ENCODE data around the gene NR2F1-AS1.
"Not testable (repeated sequence)": the region's sequence is repeated elsewhere in the genome, so short reads cannot be mapped to it uniquely, and the experiment has no call there.

Gene NR2F1-AS1

DNA sequence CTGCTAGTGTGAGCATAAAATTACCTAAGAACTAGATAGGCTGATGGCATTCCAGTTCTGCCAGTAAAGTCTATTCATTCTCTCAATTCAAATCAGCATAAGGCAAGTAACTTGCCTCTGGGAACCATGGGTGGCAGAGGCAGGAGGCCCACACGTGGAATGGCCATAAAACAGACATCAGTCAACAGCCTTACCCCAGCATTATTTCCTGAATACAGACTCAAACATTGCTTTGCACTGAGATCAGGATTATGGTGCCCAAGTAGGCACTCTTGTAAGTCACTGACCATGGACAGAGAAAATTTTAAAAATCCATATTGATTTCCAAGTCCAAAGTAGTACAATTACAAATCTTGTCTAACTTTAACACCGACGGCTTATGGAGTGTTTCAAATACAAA is 157.7 kb downstream of the NR2F1-AS1 start:
- no peak for DNase-seq

DNA sequence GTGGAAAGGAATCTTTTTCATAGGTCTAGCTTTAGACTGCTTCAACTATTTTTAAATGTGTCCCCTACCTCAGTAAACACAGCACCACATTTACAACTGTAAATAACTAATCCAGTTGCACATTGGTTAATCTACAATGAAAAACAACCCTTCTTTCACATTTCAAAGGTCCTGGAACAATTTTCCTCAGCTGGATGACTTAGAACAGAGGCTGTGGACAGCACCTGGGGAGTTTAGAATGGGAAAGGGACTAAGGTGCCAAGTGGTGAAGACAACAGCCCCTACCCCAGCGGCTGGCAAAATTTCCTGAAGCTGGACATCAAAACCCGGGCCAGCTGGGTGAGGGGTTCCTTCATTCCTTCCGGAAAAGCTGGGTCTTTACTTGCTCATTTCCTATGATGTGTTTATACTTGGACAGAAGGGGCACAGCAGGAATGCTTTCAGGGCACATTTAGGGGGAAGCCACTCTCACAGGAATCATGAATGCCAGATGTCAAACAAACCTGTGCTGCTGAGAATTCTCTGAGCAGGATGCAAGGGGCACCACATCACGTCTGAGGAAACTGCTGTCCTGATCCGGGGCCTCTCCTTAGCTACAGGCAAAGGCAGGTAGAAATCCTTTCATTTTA is 158.3 kb downstream of the NR2F1-AS1 start:
- no peak for DNase-seq

DNA sequence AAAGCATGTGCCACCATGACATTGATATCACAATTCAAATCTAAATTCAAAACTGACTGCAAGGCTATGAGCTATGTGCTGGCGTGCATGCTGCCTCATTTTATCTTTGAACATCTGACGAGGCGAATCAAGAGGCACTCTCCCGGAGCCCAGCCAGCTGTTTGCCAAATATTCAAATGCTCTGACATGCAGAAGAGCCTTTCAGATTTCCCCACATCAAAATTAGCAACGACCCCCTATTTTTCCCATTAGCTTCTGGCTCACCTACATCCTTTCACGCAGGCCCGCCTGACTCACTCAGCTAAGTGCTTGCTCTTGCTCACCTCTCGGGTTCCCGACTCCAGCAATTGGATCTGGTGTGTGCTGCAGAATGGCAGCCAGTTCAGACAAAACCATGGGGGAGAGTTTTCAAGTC is 159.0 kb downstream of the NR2F1-AS1 start:
- DNase-seq: no peak

DNA sequence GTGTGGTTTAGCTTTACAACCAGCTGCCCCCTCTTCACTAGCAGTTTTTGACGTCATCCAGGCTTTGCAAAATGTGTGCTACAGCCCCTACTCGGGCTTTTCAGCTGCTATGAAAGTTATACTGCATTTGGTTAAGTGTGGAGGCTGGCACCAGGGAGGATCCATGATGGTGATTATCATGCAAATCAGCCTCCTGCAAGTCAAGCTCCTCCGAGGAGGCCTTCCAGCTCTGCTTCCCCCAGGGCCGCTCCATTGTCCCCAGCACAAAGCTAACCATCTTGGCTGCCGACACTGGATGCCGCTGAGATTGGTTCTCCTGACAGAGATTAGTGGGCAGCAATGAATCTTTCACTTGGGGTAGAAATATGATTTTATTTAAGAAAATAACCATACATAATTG is 159.6 kb downstream of the NR2F1-AS1 start:
- no peak for DNase-seq

DNA sequence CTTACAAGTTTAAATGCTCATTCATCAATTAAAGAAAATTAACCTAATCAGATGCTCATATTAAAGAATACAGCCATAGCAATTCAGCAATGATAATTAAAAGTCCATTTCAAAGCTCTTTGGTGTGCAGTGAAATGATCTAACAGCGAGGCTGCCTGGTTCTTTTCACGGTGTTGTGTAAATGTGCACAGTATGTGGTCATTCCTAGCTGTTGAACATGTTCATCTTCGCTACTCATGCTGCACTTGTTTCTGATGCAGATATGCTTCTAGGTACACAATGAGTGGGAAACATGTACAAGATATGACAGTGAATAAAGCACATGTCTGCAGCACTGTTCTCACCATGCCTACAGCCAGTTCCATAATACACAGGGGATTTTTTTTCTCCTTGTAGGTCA is 163.5 kb downstream of the NR2F1-AS1 start:
- no peak for DNase-seq

DNA sequence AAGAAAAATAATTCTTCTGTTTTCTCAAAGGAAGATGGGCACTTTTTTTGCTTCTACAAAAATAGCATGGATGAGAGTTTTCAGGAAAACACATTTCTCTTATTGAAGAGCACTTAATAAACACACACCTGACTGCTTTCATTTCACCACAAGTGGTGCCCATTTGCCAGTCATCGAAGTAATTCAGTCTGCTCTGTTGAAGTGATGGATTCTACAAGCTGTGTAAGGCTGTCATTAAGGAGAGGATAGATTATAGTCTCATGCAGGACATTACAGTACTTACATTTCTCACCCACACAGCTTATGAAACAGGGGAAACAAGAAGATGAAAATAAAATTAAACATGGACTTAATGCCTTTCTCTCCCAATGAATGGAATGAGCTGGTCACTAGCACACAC is 165.2 kb downstream of the NR2F1-AS1 start:
- DNase-seq: no peak

DNA sequence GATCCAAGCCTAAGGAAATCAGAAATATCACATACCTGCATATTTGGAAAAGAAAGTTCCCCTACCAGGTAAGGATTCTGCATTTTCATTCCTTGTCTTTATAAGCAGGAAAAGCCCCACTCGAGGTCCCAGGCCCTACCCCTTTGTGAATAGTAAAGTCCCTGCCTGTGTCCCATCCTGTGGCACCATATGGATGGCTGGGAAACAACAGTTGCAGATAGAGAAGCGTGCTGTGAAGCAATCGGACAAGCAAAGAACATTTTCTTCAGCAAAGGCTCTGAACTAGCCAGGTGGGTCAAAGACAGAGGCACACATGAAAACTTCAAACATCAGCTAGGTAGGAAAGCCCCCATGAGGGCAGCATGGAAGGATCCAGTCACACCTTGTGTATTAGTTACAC is 169.3 kb downstream of the NR2F1-AS1 start:
- no peak for DNase-seq

DNA sequence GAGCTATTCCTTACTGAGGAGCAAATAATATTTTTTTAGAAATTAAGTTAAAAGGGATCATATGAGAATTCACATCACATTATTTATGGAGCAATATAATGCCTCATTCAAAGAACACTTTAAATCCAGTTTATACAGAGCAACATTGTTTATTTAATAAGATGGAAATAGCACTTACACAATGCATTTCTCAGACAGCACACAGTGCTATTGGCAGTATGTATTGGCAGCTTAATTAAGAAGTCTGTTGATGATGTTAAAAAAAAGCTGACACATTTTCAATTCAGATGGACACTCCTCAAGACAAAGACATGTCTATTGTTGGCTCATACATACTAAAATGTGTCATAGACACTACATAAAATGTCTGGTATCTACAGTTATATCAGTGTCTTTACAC is 171.3 kb downstream of the NR2F1-AS1 start:
- no peak for DNase-seq

DNA sequence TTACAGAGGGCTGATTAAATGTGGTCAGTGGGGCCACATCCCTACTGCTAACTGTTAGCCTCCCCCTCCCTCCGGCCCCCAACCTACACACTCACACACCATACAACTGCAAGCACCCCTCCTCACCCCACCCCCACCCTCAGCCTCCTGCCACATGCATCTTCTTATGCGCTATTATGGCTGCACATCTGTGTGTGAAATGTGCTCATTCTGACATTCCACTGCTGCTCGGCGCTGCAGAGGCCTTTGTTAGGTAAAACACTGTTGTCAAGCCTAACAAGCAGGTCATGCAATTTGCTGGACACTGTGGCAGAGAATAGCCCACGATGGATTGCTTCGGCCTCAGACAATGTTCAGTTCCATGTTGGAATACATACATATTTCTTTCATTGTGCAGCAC is 173.6 kb downstream of the NR2F1-AS1 start:
- no peak for DNase-seq

DNA sequence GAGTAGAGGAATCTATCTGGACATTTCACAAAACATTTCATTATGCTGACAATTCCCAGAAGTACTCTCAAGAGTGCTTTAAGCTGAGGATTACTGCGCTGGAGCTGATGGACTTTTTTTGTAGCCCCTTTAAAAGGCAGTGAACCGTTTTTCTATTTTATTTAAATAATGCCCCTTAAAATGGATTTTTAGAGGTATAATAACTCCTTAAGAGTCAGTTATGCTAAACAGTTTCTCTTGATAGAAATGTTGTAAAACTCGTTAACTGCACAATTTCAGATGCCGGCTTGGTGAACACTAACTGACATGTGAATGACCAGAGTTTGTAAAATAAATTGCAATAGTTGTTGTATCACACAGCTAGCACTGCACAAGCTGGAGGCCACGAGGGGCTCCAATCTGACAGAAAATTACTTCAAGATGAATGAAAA is 174.0 kb downstream of the NR2F1-AS1 start:
- no peak for DNase-seq

DNA sequence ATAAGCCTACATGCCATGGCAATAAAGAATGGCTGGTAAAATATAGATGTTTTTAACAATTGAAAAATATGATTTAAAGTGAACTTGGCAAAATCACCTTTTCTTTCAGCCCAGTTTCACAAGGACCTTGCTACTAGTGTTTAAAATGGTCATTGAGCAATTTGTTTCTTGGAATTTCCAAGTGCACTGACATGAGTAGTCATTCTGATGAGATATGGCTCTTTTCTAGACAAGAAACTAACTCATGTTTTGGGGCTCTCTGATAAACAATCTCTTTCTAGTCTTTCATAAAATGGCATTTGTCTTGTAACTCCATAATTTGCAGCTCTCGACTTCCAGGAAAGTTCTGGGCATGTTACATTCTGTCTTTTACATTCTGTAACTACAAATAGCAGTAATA is 176.8 kb downstream of the NR2F1-AS1 start:
- DNase-seq: no peak

DNA sequence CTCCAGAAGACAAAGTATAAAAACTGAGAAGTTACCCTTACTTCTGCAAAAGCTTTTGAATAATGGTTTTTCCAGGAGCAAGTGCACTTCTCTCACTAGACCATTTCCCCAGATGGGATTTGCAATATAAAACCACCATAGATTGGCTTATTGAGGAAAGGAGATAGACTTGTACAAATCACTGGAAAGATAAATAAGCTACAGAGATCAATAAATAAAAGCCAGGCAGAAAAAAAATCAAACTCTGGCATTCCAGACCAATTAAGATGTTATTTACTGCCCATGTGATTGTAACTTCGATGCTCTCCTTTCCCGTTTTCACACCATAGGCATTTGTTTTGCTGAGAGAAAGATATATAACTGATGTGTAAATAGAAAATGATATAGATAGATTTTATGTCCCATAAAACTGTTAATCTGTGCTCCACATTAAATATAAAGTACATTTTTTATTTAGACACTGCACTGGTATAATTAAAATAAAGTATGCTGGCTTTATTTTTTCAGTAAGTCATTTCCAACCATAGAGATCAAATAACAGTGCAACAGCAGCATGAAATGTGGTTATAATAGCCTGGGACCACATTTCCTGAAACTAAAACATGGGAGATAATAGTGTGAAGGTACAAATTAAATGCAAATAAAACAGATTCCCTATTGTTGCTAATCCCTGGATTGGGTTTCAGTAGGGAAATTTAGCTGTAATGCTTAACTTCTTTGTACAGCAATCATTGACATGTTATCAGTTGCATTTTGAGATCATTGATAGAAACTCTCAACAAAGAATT is 177.7 kb downstream of the NR2F1-AS1 start:
- DNase-seq: no peak

DNA sequence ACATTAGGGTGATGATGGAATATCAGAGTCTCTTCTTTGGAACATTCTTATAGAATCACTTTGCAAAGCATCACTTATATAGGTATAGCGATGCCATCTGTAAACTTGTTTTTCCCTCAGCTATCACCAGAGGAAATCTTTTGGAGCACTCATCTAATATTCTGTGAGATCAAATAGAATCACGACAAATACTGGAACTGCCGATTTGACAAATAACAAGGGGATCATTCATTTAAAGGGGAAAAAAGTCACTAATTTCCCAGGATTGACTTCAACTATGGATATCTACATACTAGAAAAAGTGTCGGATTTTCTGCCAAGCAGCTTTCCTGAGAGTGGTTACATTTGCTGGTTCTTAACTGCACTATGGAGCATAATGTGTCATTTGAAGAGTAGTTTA is 178.6 kb downstream of the NR2F1-AS1 start:
- DNase-seq: no peak

DNA sequence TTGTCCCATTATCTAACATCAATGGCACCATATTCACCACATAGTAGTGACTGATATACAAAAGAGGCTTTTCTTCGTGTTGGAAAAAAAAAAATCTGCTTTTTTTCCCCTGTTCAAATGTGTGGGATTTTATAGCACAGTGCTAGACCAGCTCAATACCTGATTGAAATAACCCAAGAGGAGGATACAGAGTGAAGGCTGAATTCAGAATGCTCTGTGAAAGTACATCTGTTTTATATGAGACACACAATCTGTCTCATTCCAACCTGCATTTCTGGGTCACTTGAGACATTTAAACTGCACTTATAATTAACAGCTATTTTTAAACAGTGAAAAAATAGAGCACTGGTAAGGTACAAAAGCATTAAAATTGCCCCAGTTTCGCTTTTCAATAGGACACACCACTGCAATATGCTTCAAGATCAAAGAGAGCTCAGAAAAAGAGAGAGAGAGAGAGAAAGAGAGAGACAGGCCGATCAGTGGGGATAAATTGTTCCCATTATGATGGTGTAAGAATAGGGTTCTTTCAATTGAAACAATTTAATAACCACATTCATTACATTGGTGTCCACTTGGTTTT is 179.3 kb downstream of the NR2F1-AS1 start:
- no peak for DNase-seq

DNA sequence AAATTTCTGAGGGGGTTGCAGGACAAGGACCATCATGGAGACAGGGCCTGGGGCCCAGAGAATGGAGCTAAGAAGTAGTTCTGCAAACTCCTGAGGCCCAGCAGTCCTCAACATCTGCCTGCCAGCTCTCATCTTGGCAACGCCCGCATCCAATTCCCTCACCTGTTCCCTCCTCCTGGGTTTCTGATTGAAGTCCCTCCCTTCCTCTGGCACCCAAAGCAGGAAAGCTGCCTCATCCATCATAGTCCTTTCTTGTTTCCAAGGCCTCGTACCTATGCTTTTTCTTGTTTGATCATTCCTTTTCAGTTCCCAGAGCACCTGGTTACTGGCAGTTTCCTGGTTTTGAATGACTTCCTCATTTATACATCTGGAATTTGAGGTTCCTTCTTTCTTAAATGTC is 181.3 kb downstream of the NR2F1-AS1 start:
- no peak for DNase-seq

DNA sequence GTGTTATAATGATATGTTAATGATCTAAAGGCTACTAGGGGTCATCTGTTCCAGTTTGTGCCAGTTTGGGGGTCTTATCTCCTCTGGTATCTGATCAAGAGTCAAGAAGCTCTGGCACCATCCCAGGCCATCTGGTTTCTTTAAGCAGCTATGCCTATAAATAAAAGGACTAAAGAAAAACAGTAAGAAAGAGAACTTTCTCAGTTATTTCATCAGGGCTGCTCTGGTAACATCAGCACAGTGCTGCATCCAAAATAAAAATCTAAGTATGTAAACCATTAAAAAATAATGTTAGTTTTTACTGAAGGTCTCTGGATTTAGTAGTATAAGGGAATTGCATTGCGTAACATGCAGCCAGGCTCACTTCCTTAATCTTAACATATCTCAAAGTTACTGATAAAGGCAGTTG is 185.0 kb downstream of the NR2F1-AS1 start:
- peak in 1 of 2 experiments; percentile 10 for DNase-seq

DNA sequence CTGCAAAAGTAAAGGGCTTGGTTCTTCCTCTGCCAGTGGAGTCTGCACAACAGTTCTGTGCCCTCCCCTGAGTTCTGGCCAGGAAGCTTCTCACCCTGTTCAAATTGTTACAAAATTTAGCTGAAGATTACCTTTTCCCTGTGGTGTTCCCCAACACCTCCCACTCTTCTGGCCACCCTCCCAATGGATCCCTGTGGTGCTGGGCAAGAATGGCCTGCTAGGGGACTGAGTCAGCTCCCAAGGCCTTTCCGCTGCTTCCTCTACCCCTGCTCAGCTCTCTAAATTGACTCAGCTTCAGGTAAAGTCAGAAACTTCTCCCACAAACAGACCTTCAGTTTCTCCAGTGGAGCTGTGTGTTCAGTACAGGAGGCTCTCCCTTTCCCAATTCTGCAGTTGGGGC is 186.0 kb downstream of the NR2F1-AS1 start:
- no peak for DNase-seq

DNA sequence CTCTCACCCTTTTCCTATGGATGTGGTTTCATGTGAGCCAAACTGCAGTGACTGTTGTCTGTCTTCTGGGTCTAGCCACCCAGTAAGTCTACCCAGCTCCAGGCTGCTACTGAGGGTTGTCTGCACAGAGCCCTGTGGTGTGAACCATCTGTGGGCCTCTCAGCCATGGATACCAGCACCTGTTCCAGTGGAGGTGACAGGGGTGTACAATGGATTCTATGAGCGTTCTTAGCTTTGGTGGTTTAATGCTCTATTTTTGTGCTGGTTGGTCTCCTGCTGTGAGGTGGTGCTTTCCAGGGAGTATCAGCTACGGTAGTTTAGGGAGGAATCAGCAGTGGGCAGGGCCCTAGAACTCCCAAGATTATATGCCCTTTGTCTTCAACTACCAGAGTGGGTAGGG is 186.7 kb downstream of the NR2F1-AS1 start:
- no peak for DNase-seq

DNA sequence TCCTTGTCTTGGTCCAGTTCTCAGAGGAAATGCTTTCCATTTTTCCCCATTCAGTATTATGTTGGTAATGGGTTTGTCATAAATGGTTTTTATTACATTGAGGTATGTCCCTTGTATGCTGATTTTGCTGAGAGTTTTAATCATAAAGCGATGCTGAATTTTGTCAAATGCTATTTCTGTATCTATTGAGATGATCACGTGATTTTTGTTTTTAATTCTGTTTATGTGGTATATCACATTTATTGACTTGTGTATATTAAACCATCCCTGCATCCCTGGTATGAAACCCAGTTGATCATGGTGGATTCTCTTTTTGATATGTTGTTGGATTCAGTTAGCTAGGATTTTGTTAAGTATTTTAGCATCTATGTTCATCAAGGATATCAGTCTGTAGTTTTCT is 189.8 kb downstream of the NR2F1-AS1 start:
- not testable (repeated sequence) for DNase-seq

DNA sequence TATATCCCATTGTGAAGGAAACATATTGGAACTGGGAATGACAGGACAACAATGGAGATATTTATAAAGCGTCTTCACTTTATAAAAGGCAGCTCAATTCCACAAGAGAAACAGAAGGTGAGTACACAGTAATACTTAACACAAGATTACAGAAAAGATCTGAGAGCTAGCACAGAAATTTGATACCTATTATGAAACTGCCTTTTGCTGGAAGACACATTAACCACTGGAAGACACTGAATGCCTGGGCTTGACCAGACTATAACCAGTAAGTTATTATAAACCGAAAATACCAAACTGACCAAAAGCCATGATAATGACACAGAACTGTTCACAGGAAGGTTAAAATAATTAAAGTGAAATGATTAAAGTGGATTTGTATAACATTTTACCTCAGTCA is 195.4 kb downstream of the NR2F1-AS1 start:
- DNase-seq: no peak

DNA sequence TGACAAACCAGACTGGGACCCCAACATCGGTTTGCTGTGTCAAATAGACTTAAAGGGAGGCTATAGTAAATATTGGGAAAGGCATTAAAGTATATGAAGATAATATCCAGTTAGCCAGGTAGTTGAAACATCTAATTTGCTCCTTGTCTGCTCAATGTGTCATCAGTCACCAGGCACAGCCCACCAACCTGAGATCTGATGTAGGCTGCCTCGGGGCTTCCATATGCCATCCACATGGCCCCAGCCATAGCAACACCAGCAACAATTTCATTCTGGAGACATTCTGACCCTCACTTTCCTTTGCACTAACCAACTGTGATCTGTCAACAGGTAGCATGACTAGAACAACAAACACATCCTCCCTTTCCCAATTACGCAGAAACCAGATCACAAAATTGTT is 196.0 kb downstream of the NR2F1-AS1 start:
- DNase-seq: no peak

DNA sequence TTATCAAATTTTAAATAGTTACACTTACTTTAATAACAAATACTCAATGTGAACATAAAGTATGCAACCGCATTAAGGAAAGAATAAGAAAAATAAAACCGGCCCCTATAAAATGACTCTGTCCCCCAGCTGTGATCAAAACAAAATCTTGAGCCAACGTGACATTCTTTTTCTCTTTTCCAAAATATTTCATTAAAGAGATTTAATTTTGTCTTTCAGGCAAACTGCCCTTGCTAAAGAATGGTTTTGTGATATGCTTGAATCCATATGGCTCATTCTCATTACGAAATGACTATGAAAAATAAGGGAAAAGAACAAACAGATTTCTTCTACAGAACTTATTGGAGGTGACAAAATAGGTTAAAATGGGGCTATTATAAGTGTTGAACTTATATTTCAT is 197.0 kb downstream of the NR2F1-AS1 start:
- DNase-seq: no peak

DNA sequence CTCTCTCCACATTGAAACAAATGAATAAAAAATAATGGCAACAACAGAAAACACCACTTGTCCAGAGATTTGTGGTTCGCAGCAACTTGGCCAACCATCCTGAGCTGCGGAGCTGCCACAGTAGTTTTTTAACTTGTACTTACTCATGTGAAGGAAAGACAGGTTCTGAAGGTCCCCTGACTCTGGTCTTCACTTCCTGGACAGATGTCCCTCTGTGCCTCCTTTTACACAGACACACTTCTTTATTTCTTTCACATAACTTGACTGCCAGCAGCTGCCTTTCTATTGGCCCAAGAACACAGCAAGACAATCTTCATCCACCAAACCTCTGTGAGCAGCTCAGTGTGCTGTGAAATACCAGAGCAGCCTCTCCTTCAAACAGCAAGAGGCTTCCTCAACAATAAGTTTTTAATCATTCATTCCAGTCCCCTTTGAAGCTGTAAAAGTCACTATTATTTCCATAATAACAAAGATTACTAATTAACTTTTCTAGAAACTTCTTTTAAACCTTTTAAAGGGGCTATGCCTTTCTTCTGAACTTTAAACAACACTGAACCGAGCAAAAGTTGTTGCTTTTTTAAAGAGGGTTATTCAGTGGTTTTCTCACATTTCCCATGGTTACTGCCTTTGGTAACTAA is 198.7 kb downstream of the NR2F1-AS1 start:
- DNase-seq: no peak

DNA sequence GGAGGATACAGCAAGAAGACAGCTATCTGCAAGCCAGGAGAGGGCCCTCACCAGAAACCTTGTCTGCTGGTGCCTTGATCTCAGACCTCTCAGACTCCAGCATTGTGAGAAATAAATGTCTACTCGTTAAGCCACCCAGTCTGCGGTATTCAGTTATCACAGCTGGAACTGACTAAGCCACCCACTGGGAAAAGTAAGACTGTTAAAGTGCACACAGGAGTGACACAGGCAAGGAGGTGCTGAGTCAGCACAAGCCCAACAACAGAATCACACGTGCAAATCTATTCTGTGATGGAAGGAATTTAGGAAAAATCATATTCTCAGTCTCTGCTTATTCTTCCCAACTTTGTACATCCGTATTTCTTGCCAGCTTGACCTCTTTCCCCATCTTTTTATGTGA is 200.0 kb downstream of the NR2F1-AS1 start:
- DNase-seq: no peak

Data from AML-193 (cell line).